SH-SY5Y (cell line): ENCODE measurements around the gene ART4.

Experiments used
- GATA2 ChIP-seq: IDR thresholded peaks from 2 replicates; pipeline ENCODE4 v1.6.1; 2011; ENCODE audit warnings: mild to moderate bottlenecking, low read depth, low read length
- GATA3 ChIP-seq: IDR thresholded peaks from 2 replicates; pipeline ENCODE4 v1.6.1; 2011; ENCODE audit warnings: low read depth, mild to moderate bottlenecking, low read length, moderate library complexity

The ART4 gene

DNA sequence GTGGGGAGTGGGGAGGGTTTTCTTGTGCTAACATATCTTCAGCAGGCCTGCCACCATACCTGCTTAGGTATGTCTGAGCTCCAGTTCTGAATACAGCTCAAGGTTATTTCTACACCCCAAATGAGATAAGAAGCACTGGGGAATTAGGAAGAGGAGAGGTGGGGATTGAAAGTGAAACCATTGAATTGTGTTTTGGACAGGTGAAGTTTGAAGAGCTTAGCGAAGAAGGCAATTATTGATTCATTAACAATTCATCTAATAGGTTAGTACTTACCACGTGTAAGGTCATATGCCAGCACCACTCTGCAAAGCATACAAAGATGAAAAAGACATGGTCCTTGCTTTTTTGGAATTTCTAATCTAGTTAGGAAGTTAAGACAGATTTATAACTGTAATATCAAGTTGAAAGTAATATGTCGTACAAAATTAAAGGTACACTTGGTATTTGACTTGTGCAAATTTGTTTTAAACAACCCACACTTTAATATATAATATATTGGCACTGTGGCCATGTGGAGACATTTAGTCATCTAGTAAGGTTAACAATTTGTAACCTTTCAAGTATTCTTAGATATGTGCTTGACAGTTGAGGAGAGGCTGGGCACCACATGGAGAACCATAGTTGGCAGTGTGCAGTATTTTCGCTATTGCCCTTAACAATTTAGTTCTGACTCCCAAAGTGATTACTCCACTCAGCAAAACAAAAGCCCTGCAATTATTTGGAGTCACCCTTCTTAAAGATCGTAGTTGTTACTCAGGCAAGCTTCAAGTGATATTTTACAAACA, 33.0 kb downstream of the ART4 start:
- TF ChIP-seq GATA2 (no peak), GATA3 (no peak)

- no peak for TF ChIP-seq GATA3
- no peak for TF ChIP-seq GATA2
These were observed 39.5 kb downstream of the ART4 start for GRCh38 chr12:14803830-14804160.

DNA sequence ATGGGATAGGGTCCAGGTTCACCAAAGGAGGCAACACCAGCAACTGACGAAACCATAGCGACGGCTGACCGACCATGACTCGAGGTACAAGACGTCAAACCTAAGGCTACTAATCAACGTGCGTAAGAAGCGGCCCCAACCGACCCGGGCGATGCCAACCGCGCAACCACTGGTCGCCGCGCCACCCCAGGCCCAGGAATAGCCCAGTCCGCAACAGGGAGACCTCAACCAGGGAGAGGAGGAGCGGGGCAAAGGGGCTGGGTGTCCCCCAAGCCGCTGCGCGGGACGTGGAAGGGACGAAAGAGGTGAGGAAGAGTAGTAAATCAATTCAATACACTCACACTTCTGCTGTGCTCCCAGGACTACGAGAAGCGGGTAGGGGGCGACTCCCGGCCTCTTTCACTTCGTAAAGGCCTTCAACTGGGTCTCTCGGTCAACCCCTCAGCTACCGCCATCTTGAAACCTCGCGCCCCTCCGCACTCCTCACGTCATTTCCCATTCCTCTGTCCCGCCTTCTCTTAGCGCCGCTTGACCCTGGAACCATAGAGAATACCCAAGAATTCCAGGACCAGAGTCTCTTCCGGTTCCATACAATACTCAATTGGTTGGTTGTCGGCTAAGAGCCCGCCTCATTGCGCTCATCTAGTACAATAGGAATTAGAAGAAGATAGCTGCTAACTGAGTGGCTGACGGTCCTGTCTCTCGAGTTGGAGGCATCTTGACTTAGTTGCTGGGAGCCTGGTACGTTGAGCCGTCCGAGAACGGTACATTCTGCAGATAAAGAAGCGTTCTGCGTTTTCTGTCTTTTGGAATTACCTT, 40.1 kb downstream of the ART4 start, which contains the start of the genes C12orf60 and WBP11:
TSS of gene C12orf60 (plus strand) at position 660 of the 819 bp plus-strand sequence. CDS start 19,266 bp downstream, outside the sequence.
TSS of gene WBP11 (minus strand) at position 468 of the 819 bp plus-strand sequence. CDS start 2,095 bp downstream, outside the sequence.
- TF ChIP-seq GATA2 (no peak), GATA3 (no peak)

GRCh38 chr12:14802721-14803010, 40.7 kb downstream of the ART4 start:
- TF ChIP-seq GATA2 (no peak), GATA3 (no peak)

GRCh38 chr12:14802247-14802646, 41.1 kb downstream of the ART4 start:
- TF ChIP-seq GATA3 = no peak
- TF ChIP-seq GATA2 = no peak

GRCh38 chr12:14795028-14795448, 48.3 kb downstream of the ART4 start:
- TF ChIP-seq GATA2 (no peak), GATA3 (no peak)

DNA sequence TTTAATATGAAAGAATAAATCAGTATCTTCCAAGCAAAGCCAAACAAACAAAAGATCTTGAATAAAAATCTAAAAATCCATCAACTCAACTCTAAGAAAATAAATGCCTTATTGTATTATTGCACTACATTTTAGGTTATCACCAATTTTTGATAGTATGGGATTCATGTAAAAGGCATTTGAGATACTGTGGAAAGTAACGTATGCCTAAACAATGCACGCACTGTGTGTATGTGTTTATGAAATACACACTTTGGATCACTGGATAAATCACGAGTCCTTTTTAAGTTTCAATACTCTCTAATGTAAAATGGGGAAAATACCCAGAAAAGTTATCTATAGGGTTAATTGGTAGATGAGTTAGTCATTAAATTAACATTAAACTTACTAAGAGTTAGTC, 57.8 kb downstream of the ART4 start:
- TF ChIP-seq GATA2 (no peak), GATA3 (no peak)

- no peak for TF ChIP-seq GATA3
- TF ChIP-seq GATA2 = no peak
These were observed 58.9 kb downstream of the ART4 start for GRCh38 chr12:14784471-14784870.

GRCh38 chr12:14782756-14783155, 60.6 kb downstream of the ART4 start:
- TF ChIP-seq GATA2 = no peak
- no peak for TF ChIP-seq GATA3

DNA sequence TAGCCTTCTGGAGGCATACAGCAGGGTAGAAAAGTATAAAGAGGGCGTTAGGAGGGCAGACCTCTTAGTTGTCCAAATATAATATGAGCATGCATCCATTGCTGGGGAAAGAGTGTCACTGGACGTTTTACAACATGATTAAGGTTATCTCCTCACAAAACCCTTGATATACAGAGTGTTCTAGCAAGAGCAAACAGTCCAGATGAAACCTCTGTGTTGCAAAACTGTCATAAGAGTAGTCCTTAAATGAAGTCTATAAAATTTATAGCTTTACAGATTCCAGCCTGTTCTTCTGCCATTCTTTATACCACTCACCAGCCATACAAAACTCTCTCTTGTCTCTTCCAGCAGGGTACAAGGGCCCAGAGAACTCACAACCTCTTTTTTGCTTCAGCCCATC, 61.8 kb downstream of the ART4 start:
- TF ChIP-seq GATA2 (no peak), GATA3 (no peak)

DNA sequence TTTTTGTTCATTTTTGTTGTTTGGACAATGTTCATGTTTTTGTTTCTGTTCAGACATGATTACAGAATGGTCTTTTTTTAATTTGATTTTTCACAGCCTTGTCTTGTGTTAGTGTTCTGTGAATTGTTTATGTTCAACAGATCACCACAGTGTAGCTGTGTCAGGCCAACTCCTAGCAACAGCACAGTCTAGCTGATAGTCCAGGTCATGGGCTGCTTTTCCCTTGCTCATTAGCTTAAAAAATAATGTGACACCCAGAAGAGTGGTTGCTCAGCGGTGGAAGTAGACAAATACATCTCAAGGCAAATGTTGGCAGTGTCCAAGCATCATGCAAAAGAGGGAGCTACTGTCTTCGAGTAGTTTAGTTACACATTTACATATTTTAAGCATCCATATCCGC, 62.5 kb downstream of the ART4 start:
- TF ChIP-seq GATA2 = no peak
- no peak for TF ChIP-seq GATA3

GRCh38 chr12:14779834-14780233, 63.5 kb downstream of the ART4 start:
- no peak for TF ChIP-seq GATA3
- no peak for TF ChIP-seq GATA2

DNA sequence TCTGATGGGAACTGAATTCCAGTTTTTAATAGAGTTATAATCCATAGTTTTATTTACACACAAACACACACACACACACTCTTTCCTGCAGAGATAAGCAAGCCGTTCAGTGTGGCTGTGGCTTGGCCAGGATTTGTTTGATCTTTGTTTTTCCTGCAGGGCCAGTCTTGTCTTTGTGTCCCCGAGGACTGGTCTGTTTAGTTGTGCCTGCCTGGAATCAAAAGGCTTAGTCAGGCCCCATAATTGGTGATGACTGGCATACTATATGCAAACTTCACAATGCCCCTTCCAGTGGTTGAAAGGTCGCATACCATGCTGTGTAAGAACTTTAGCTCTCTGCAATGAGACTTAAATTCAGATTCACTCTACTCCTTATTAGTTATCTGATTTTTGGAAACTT, 66.1 kb downstream of the ART4 start:
- TF ChIP-seq GATA3 (no peak), GATA2 (no peak)

DNA sequence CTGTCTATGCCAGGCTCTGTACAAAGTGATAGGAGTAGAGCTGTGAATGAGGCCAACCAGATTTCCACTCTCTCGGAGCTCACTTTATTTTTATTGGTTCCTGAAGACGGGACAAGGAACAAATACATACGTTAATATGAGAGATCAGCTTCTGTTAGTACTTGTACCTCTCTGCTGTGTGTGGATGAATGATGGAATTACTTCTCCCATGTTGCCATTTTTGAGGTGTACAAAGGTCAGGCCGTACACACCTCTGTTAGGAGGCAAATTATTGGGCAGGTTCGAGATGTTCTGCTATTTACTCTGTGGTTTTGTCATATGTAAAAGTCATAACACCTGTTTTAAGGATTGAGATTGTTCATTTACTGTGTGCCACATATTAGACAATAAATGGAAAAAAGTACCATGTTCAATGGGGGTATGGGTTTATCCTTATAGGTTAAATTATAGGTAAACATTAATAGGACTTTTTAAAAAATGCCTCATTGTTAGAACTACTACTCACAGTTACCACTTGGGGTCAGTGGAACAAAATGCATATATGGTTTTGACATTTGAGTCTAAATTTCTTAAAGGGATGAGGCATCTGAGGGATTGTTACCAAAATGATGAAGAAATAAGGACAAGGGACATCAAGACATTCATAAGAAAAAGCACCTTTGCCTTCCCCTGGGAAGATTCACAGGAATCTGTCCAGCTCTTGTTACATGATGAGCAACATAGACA, 66.9 kb downstream of the ART4 start:
- TF ChIP-seq GATA2 (no peak), GATA3 (no peak)

DNA sequence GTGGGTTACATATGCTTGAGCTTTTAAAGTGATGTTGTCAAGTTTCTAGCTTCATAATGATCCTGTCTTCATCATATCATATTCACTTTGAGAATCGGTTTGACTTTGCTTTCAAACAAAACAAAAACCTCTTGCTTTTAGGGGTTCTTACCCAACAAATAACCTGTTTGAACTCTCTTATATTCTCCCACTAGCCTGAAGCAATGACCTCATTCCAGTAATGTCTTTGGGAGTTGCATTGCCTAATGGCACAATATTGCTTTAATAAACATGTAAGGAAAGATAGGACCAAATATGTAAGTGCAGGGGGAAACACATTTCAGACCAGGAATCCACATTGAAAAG, 67.7 kb downstream of the ART4 start:
- TF ChIP-seq GATA3 (no peak), GATA2 (no peak)
